Hematopoietic multipotent progenitor cell (in vitro differentiated cells): Measurements from ENCODE around the gene TIMP1. TPM values are rescaled to one million over a fixed set of nuclear protein-coding genes. Genes with fewer than 3 reads are reported as not detected.
"Not testable (repeated sequence)": the region's sequence is repeated elsewhere in the genome, so short reads cannot be mapped to it uniquely, and the experiment has no call there.

Source experiments
- DNase-seq, 3 donors: peaks; one replicate each; pipeline ENCODE4 v3.0.0-alpha.2; 2011 to 2015; ENCODE audit warnings: low read depth in 2 of 3, low spot score in 2 of 3
- total RNA-seq: library from RNA; depleted of rRNA; stranded (reverse); fragments of >200 nt; gene quantifications from one replicate; pipeline ENCODE4 v1.2.3, GENCODE V29; 2012

Gene TIMP1
- total RNA-seq, 1 donor = 43.1 TPM

DNA sequence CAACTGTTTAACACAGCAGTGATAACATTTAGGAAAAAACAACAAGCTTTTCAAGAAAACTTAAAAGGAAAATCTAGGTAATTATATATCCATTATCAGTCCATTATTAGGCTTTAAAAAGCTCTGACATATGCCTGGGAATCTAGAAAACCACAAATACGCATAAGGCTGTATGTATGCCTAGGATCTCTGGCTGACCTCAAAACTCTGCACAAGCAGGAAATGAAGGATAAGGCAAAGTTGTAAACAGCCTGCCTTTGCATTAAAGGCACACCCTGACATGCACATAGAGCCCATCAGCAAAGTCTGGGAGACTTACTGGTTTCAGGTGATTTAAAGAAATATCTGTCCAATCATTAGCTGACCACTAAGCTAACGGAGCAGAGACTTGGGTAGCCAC, 14.0 kb downstream of the TIMP1 start:
- DNase-seq = no peak

DNA sequence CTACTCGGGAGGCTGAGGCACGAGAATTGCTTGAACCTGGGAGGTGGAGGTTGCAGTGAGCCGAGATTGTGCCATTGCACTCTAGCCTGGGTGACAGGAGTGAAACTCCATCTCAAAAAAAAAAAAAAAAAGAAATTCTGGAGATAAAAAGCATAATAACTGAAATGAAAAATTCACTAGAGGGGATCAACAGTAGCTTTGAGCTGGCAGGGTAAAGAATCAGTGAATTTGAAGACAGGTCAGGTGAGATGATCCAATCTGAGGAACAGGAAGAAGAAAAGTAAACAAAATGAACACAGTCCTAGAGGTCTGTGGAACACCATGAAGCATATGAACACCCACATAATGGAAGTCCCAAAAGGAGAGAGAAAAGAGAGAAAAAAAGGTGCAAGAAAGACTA, 15.0 kb downstream of the TIMP1 start:
- no peak for DNase-seq

GRCh38 chrX:47603125-47603524, 20.9 kb downstream of the TIMP1 start:
- not testable (repeated sequence) for DNase-seq

DNA sequence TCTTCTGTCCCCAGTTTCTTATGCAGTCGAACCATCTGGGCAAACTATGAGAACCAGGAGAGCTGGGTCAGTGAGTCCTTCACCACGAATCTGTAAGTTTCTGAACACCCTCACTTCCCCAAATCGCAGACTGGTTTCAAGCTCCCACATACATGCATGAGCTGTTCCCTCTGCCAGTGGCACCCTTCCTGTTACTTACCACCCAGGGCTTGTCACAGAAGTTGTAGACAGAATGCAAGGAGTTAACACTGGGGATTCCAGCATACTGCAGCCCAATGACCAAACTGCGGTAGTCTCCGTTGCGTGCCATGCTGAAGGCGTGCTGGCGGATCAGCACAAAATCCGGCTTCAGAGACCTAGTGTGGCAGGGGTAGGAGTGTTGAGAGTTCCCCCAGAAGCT, 22.8 kb downstream of the TIMP1 start:
- no peak for DNase-seq

GRCh38 chrX:47607091-47607490, 24.9 kb downstream of the TIMP1 start:
- DNase-seq = no peak

- DNase-seq = peak in 1 of 3 donors; percentile 33
Observed at GRCh38 chrX:47608130-47608810, 26.0 kb downstream of the TIMP1 start.

DNA sequence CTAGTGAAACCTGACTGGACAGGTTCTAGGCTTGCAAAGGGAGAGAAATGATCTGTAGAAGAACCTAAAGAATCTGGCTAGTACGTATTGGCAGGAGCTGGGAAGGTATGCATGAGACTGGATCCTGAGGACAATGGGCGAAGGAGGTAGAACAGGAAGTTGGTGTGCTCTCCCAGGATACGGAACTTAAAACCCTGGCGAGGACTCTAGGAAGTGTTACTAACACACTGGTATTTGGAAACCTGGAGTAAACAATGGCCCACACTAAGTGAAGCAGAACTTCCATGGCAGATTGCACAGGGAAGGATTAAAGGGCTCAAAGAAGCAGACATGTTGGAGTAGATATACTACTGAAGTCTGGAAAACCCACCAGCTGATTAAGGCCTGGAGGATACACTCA, 28.3 kb downstream of the TIMP1 start:
- no peak for DNase-seq

- DNase-seq = no peak
Observed at GRCh38 chrX:47611489-47611888, 29.3 kb downstream of the TIMP1 start.

DNA sequence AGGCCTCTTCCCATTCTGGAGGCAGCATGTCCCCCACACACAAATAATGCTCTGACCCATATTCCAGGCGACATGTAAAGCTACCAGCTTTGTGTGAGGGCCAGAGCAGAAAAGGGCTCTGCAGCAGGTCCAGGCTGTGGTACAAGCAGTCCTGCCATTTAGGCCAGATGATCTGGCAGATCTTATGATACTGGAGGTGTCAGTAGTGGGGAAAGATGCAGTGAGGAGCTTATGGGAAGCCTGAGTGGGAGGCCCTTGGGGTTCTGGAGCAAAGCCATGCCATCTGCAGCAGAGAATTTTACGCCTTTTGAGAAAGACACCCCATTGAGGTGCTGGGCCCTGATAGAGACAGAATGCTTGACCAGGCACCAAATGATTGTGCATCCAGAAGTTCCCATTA, 29.7 kb downstream of the TIMP1 start:
- DNase-seq = no peak

DNA sequence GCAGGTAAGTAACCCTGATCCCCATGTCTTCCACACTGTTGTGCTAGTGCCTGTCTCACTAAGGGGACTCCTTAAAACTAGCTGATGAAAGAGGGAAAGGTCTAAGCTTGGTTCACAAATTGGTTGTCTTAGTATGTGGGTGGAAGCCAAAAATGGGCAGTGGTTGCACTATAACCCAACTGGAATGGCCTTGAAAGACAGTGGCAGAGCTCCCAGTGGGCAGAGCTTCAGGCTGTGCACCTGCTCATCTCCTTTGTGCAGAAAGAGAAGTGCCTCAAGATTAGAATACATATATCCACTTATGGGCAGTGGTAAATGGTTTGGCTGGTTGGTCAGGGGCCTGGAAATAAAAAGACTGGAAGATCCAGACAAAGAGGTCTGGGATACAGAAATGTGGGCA, 30.2 kb downstream of the TIMP1 start:
- no peak for DNase-seq

- DNase-seq = no peak
Observed at GRCh38 chrX:47613082-47613481, 30.8 kb downstream of the TIMP1 start.

DNA sequence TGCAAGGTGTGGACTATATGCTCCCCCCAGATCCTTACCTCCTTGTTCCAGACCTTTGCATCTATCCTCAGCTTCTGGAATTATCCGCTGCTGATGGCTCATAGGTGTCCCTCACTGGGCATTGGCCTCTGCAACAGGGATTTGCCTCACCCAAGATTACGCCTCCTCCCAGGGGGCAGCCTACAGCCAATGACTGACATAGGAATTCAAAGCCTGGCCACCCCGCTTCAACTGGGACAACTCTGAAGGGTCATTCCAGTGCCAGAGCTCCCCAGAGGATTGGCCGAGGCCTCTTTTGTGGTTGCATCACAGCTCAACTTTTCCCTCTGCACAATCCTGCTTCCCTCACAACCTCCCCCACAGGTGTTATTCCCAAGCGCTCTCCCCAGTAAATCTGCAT, 32.4 kb downstream of the TIMP1 start:
- DNase-seq = no peak

- no peak for DNase-seq
Observed at GRCh38 chrX:47618923-47619485, 36.8 kb downstream of the TIMP1 start.

DNA sequence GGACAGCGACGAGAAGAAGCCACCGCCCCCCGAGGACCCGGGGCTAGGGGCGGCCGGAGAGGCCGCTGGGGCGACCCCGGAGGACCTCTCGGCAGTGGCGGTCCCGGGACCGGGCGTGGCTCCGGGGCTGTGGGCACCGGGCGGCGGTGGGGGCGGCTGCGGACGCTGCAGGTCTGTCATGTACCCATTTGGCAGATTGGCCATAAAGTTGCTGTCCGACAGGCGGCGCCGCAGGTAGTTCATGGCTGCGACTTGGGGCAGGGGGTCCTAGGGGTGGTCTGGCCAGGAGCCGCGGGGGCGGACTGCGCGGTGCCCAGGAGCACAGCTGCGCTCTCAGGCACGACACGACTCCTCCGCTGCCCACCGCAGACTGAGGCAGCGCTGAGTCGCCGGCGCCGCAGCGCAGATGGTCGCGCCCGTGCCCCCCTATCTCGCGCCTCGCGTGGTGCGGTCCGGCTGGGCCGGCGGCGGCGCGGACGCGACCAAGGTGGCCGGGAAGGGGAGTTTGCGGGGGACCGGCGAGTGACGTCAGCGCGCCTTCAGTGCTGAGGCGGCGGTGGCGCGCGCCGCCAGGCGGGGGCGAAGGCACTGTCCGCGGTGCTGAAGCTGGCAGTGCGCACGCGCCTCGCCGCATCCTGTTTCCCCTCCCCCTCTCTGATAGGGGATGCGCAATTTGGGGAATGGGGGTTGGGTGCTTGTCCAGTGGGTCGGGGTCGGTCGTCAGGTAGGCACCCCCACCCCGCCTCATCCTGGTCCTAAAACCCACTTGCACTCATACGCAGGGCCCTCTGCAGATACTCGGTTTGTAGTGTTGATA, 37.5 kb downstream of the TIMP1 start, which contains the start of gene SYN1:
Gene SYN1, minus strand, starts transcription at position 372 of the 817 bp plus-strand sequence. Its CDS starts 129 bp downstream, at position 243.
- peak; percentile 57 to 83 (median 83) for DNase-seq

DNA sequence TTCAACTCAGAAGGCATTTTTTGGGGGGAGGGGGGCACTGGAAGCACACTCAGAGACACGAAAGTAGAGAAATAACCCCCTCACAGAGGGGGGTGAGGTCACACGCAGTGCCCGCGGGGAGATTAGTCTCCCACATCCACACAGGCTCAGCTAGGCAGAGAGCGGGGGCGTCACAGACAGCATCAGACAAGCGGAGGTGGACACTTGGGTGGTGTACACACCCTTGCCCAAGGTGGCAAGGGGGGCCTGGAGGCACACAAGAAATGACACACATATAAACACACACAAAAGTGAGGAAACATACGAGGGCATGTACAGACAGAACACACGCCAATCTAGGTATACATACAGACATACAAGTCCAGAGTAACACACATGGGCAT, 38.1 kb downstream of the TIMP1 start:
- DNase-seq = no peak

DNA sequence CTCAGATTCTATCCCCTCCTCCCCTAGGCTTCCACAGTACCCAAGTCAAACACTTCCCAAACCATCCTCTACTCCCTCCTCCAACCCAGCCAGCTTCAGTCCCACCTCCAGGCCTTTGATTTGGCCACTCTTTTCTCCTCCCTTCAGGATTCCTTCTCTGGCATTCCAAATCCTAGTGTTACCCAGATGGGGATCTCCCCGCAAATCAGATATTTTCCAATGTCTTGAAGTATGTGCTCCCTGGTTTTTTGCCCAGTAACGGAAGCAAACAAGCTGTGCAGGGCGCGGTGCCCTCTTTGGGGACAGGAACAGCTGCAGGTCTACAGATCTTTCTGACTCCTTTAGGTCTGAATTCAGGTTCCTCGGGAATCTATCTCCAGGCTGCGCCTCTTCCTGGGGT, 39.6 kb downstream of the TIMP1 start:
- DNase-seq = no peak

DNA sequence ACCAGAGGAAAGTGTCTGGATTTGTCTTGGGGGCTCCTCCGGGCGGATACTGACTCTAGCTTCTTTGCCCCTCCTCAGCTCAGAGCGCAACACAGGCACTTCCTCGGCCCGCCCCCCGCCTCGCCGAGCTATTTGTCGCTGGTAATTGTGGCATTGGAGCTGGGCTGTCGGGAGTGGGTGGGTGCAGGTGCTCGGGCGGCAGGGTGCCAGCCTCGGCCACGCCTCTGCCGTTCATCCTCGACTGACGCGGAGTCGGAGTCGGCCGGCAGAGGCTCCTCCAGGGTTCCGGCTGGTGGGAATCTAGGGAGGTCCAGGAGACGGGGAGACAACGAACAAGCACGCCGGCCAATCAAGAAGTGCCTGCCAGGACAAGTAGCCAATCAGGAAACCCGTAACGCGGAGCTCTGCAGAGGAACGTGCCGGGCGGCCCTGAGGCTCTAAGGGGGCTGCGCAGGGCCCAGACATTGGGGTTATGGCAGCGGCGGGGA, 41.3 kb downstream of the TIMP1 start:
- peak in 2 of 3 donors; percentile 61 to 72 for DNase-seq

DNA sequence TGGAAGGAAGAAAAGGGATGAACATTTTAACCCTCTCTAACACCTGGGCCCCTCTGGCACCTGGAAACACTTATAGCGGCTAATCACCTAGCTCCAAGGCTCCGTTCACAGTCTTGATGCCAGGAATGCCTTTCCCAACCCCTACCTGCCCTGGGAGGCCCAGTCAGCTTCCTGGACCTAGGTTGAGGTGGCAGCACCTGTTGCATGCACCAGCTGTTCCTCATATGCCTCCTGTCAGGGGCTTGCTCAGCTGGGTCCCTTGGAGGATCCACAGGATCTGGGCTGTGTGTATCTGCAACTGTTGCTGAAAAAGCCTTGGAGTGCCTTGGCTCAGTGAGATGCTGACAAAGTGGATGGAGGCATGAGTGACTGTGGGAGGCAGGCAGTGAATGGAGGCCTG, 43.1 kb downstream of the TIMP1 start:
- no peak for DNase-seq

- peak in 1 of 3 donors; percentile 37 for DNase-seq
Observed at GRCh38 chrX:47628982-47629381, 46.7 kb downstream of the TIMP1 start.

DNA sequence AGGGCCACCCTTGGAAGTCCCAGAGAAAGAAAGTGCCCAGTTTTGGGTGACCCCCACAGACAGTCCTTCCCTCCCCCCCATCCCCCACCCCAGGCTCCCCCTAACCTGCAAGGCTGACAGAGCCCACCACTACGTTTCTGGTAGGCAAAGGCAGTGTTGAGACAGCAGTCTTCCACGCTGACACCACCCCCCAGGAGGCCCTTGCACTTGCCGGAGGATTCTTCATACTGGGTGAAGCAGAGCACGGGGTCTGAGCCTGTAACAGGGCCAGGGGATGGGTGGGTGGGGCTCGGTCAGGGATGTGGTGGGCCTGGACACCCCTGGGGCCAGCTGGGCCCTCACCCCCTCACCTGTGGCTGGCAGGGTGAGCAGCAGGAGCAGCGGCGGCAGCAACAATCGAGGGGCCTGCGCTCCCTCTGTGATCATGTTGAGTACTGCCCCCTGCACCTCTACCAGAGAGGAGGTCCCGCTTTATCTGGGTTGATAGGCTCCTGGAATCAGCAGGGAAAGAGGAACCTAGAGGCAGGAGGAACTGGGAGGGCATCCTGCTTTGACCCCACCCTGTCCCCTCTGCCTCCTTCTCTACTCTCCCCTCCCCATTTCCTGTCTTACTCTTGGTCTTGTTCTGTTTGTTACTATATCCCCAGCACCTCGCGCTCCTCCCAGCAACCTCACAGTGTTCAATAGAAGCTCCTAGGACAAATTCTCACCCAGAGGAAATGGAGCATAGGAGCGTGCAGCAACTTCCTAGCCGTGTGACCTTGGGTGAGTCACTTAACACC, 47.4 kb downstream of the TIMP1 start, which contains the start of gene CFP:
Gene CFP, minus strand, starts transcription at position 512 of the 782 bp plus-strand sequence. Its CDS starts 86 bp downstream, at position 426.
- DNase-seq = no peak

- no peak for DNase-seq
Observed at GRCh38 chrX:47631676-47632075, 49.4 kb downstream of the TIMP1 start.
